ENCODE results near the gene RASL11A.

Gene RASL11A

DNA sequence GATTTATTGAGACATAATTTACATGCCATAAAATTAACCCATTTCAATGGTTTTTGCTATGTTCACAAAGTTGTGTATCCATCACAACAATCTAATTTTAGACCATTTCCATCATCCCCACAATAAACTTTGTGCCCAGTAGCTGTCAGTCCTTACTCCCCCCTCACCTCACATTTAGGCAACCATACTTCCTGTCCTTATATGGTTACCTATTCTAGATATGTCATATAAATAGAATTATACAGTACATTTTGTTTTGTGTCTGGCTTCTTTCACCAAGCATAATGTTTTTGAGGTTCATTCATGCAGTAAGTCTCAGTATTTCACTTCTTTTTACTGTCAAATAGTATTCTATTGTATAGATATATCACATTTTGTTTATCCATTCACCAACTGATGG lies 42.5 kb upstream of the RASL11A start:
- TF ChIP-seq GLIS3 (CRISPR knock-in tag; IDR thresholded peaks at IDR 0.05) (no peak), ZNF70 (CRISPR knock-in tag; IDR thresholded peaks at IDR 0.05) (no peak), ZC3H10 (CRISPR knock-in tag; IDR thresholded peaks at IDR 0.05) (no peak), ZFP30 (CRISPR knock-in tag; IDR thresholded peaks at IDR 0.05) (no peak), TCF4 (CRISPR knock-in tag; IDR thresholded peaks at IDR 0.05; ENCODE audit: borderline replicate concordance) (no peak), SNAI2 (CRISPR knock-in tag; IDR thresholded peaks at IDR 0.05) (no peak), ISL1 (CRISPR knock-in tag; IDR thresholded peaks at IDR 0.05) (no peak), ZNF565 (CRISPR knock-in tag; conservative IDR thresholded peaks at IDR 0.05; ENCODE audit: low read depth) (no peak), ESRRG (CRISPR knock-in tag; IDR thresholded peaks at IDR 0.05) (no peak), ZFP3 (CRISPR knock-in tag; IDR thresholded peaks at IDR 0.05) (no peak), CSDC2 (CRISPR knock-in tag; IDR thresholded peaks at IDR 0.05) (no peak), BACH2 (CRISPR knock-in tag; IDR thresholded peaks at IDR 0.05; ENCODE audit: borderline replicate concordance) (no peak), ZNF8 (CRISPR knock-in tag; IDR thresholded peaks at IDR 0.05) (no peak), PPARA (CRISPR knock-in tag; IDR thresholded peaks at IDR 0.05; ENCODE audit: borderline replicate concordance) (no peak), RARB (CRISPR knock-in tag; IDR thresholded peaks at IDR 0.05) (no peak)
- TF ChIP-seq, protein P1, sequence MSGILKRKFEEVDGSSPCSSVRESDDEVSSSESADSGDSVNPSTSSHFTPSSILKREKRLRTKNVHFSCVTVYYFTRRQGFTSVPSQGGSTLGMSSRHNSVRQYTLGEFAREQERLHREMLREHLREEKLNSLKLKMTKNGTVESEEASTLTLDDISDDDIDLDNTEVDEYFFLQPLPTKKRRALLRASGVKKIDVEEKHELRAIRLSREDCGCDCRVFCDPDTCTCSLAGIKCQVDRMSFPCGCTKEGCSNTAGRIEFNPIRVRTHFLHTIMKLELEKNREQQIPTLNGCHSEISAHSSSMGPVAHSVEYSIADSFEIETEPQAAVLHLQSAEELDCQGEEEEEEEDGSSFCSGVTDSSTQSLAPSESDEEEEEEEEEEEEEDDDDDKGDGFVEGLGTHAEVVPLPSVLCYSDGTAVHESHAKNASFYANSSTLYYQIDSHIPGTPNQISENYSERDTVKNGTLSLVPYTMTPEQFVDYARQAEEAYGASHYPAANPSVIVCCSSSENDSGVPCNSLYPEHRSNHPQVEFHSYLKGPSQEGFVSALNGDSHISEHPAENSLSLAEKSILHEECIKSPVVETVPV (CRISPR knock-in tag; IDR thresholded peaks at IDR 0.05): no peak
- TF ChIP-seq, protein P2, sequence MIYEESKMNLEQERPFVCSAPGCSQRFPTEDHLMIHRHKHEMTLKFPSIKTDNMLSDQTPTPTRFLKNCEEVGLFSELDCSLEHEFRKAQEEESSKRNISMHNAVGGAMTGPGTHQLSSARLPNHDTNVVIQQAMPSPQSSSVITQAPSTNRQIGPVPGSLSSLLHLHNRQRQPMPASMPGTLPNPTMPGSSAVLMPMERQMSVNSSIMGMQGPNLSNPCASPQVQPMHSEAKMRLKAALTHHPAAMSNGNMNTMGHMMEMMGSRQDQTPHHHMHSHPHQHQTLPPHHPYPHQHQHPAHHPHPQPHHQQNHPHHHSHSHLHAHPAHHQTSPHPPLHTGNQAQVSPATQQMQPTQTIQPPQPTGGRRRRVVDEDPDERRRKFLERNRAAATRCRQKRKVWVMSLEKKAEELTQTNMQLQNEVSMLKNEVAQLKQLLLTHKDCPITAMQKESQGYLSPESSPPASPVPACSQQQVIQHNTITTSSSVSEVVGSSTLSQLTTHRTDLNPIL (CRISPR knock-in tag; IDR thresholded peaks at IDR 0.05; ENCODE audit: low read depth): no peak
- TF ChIP-seq, protein P3, sequence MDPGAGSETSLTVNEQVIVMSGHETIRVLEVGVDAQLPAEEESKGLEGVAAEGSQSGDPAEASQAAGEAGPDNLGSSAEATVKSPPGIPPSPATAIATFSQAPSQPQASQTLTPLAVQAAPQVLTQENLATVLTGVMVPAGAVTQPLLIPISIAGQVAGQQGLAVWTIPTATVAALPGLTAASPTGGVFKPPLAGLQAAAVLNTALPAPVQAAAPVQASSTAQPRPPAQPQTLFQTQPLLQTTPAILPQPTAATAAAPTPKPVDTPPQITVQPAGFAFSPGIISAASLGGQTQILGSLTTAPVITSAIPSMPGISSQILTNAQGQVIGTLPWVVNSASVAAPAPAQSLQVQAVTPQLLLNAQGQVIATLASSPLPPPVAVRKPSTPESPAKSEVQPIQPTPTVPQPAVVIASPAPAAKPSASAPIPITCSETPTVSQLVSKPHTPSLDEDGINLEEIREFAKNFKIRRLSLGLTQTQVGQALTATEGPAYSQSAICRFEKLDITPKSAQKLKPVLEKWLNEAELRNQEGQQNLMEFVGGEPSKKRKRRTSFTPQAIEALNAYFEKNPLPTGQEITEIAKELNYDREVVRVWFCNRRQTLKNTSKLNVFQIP (CRISPR knock-in tag; IDR thresholded peaks at IDR 0.05; ENCODE audit: borderline replicate concordance, low read depth): no peak
- TF ChIP-seq, protein P4, sequence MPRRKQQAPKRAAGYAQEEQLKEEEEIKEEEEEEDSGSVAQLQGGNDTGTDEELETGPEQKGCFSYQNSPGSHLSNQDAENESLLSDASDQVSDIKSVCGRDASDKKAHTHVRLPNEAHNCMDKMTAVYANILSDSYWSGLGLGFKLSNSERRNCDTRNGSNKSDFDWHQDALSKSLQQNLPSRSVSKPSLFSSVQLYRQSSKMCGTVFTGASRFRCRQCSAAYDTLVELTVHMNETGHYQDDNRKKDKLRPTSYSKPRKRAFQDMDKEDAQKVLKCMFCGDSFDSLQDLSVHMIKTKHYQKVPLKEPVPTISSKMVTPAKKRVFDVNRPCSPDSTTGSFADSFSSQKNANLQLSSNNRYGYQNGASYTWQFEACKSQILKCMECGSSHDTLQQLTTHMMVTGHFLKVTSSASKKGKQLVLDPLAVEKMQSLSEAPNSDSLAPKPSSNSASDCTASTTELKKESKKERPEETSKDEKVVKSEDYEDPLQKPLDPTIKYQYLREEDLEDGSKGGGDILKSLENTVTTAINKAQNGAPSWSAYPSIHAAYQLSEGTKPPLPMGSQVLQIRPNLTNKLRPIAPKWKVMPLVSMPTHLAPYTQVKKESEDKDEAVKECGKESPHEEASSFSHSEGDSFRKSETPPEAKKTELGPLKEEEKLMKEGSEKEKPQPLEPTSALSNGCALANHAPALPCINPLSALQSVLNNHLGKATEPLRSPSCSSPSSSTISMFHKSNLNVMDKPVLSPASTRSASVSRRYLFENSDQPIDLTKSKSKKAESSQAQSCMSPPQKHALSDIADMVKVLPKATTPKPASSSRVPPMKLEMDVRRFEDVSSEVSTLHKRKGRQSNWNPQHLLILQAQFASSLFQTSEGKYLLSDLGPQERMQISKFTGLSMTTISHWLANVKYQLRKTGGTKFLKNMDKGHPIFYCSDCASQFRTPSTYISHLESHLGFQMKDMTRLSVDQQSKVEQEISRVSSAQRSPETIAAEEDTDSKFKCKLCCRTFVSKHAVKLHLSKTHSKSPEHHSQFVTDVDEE (CRISPR knock-in tag; IDR thresholded peaks at IDR 0.05): no peak
- TF ChIP-seq, protein P5, sequence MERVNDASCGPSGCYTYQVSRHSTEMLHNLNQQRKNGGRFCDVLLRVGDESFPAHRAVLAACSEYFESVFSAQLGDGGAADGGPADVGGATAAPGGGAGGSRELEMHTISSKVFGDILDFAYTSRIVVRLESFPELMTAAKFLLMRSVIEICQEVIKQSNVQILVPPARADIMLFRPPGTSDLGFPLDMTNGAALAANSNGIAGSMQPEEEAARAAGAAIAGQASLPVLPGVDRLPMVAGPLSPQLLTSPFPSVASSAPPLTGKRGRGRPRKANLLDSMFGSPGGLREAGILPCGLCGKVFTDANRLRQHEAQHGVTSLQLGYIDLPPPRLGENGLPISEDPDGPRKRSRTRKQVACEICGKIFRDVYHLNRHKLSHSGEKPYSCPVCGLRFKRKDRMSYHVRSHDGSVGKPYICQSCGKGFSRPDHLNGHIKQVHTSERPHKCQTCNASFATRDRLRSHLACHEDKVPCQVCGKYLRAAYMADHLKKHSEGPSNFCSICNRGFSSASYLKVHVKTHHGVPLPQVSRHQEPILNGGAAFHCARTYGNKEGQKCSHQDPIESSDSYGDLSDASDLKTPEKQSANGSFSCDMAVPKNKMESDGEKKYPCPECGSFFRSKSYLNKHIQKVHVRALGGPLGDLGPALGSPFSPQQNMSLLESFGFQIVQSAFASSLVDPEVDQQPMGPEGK (CRISPR knock-in tag; IDR thresholded peaks at IDR 0.05; ENCODE audit: borderline replicate concordance): no peak
- ATAC-seq: no peak

DNA sequence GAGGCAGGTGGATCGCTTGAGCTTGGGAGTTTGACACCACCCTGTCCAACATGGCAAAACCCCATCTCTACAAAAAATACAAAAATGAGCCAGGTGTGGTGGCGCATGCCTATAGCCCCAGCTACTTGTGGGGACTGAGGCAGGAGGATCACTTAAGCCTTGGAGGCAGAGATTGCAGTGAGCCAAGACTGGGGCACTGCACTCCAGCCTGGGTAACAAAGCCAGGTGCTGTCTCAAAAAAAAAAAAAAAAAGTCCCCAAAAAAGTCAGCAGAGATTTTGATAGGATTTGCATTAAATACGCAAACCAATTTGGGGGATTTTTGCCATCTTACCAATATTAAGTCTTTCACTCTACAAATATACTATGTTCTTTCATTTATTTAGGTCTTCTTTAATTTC lies 41.0 kb upstream of the RASL11A start:
- ATAC-seq: no peak
- TF ChIP-seq PPARA (CRISPR knock-in tag; IDR thresholded peaks at IDR 0.05; ENCODE audit: borderline replicate concordance) (no peak), ZNF565 (CRISPR knock-in tag; conservative IDR thresholded peaks at IDR 0.05; ENCODE audit: low read depth) (no peak), CSDC2 (CRISPR knock-in tag; IDR thresholded peaks at IDR 0.05) (no peak), RARB (CRISPR knock-in tag; IDR thresholded peaks at IDR 0.05) (no peak), OSR1 (CRISPR knock-in tag; IDR thresholded peaks at IDR 0.05) (no peak), GLIS3 (CRISPR knock-in tag; IDR thresholded peaks at IDR 0.05) (no peak)
- TF ChIP-seq, protein P5 (CRISPR knock-in tag; IDR thresholded peaks at IDR 0.05; ENCODE audit: borderline replicate concordance): no peak

Measured in SK-N-SH treated with all-trans-retinoic acid at 6 μM for 48 hours (cell line).